ENCODE data around the gene TIAM2. TPM values are rescaled to one million over a fixed set of nuclear protein-coding genes. Genes with fewer than 3 reads are reported as not detected.

Gene TIAM2
- total RNA-seq, 2 experiments from 2014 or later, result 4.4 to 5.3 TPM

GRCh38 chr6:154981079-154981870 lies 13.8 kb upstream of the TIAM2 start:
- Mint-ChIP-seq H3K4me3 (no peak overlapping the region), H3K27me3 (no peaks in the 10 kb centered on the region), H3K4me1 (ENCODE audit: low read depth) (no peaks in the 10 kb centered on the region), H3K27ac (no peak overlapping the region), H3K9me3 (peaks cover 2% of the 10 kb centered on the region), H3K36me3 (ENCODE audit: low read depth) (no peaks in the 10 kb centered on the region)
- intact Hi-C loops (cut with DNase I, micrococcal nuclease), result no loop called here
- no peak for ATAC-seq (ENCODE audit: poor library complexity)
- H3K4me1 ChIP-seq (ENCODE audit: insufficient read depth, low read length), result no peaks in the 10 kb centered on the region
- no peak for DNase-seq
- POLR2A ChIA-PET, result no interaction called here
- no peak overlapping the region for H3K4me3 ChIP-seq (ENCODE audit: low read length)
- no peaks in the 10 kb centered on the region for H3K36me3 ChIP-seq (ENCODE audit: insufficient read depth, low read length)
- no peak for TF ChIP-seq CTCF (IDR thresholded peaks at IDR 0.05)
- H3K9me3 ChIP-seq (ENCODE audit: control insufficient read depth in 1 of 2, insufficient read depth in 1 of 2, low read length in 2 of 2), result no peaks in the 10 kb centered on the region
- H3K27ac ChIP-seq (ENCODE audit: low read depth in 1 of 2, low read length in 2 of 2), result no peak overlapping the region
- H3K27me3 ChIP-seq (ENCODE audit: control insufficient read depth in 1 of 2, insufficient read depth in 2 of 2, low read length in 2 of 2), result no peaks in the 10 kb centered on the region
- CTCF ChIA-PET, result no interaction called here

- H3K27ac Mint-ChIP-seq, result no peak overlapping the region
- H3K4me1 ChIP-seq (ENCODE audit: insufficient read depth, low read length), result no peaks in the 10 kb centered on the region
- no peak for TF ChIP-seq CTCF (IDR thresholded peaks at IDR 0.05)
- intact Hi-C loops (cut with DNase I, micrococcal nuclease), result no loop called here
- DNase-seq, result no peak
- H3K36me3 Mint-ChIP-seq (ENCODE audit: low read depth), result no peaks in the 10 kb centered on the region
- no peaks in the 10 kb centered on the region for H3K4me1 Mint-ChIP-seq (ENCODE audit: low read depth)
- H3K27me3 ChIP-seq (ENCODE audit: control insufficient read depth in 1 of 2, insufficient read depth in 2 of 2, low read length in 2 of 2), result no peaks in the 10 kb centered on the region
- ChIA-PET POLR2A (no interaction called here), CTCF (no interaction called here)
- no peaks in the 10 kb centered on the region for H3K27me3 Mint-ChIP-seq
- H3K4me3 ChIP-seq (ENCODE audit: low read length), result no peak overlapping the region
- no peak overlapping the region for H3K4me3 Mint-ChIP-seq
- H3K27ac ChIP-seq (ENCODE audit: low read depth in 1 of 2, low read length in 2 of 2), result no peak overlapping the region
- ATAC-seq (ENCODE audit: poor library complexity), result no peak
- no peaks in the 10 kb centered on the region for H3K36me3 ChIP-seq (ENCODE audit: insufficient read depth, low read length)
- H3K9me3 Mint-ChIP-seq, result no peaks in the 10 kb centered on the region
- H3K9me3 ChIP-seq (ENCODE audit: control insufficient read depth in 1 of 2, insufficient read depth in 1 of 2, low read length in 2 of 2), result no peaks in the 10 kb centered on the region
These were observed 11.0 kb upstream of the TIAM2 start for GRCh38 chr6:154984146-154984545.

GRCh38 chr6:154986787-154987235 lies 8.3 kb upstream of the TIAM2 start:
- Histone ChIP-seq H3K27me3 (ENCODE audit: control insufficient read depth in 1 of 2, insufficient read depth in 2 of 2, low read length in 2 of 2) (no peaks in the 10 kb centered on the region), H3K36me3 (ENCODE audit: insufficient read depth, low read length) (no peaks in the 10 kb centered on the region), H3K9me3 (ENCODE audit: control insufficient read depth in 1 of 2, insufficient read depth in 1 of 2, low read length in 2 of 2) (no peaks in the 10 kb centered on the region), H3K4me3 (ENCODE audit: low read length) (no peak overlapping the region), H3K27ac (ENCODE audit: low read depth in 1 of 2, low read length in 2 of 2) (no peak overlapping the region), H3K4me1 (ENCODE audit: insufficient read depth, low read length) (no peaks in the 10 kb centered on the region)
- DNase-seq, result no peak
- TF ChIP-seq CTCF (IDR thresholded peaks at IDR 0.05), result no peak
- Mint-ChIP-seq H3K36me3 (ENCODE audit: low read depth) (no peaks in the 10 kb centered on the region), H3K27me3 (no peaks in the 10 kb centered on the region), H3K9me3 (no peaks in the 10 kb centered on the region), H3K4me3 (no peak overlapping the region), H3K4me1 (ENCODE audit: low read depth) (no peaks in the 10 kb centered on the region), H3K27ac (no peak overlapping the region)
- intact Hi-C loops (cut with DNase I, micrococcal nuclease), result no loop called here
- ChIA-PET CTCF (no interaction called here), POLR2A (no interaction called here)
- ATAC-seq (ENCODE audit: poor library complexity), result no peak

All from CD4-positive, alpha-beta T cell (primary cell).